HCT116 (cell line): ENCODE data around the gene LRFN4.

Experiments
- CTCF ChIP-seq, 3 experiments: fragments of 200-600 bp in 1 of 3; sonication (generic) in 1 of 3; IDR thresholded peaks in 2 of 3; conservative IDR thresholded peaks in 1 of 3; 2 replicates each; pipeline ENCODE4 v1.5.1; 2012 to 2017; ENCODE audit warnings: low read depth in 2 of 3, low read length in 2 of 3, antibody characterized with exemption in 1 of 3, borderline replicate concordance in 1 of 3, control low read depth in 1 of 3, mild to moderate bottlenecking in 1 of 3, mixed read lengths in 1 of 3, mixed run types in 1 of 3, moderate library complexity in 1 of 3; ENCODE audit not compliant: insufficient read depth in 1 of 3
- POLR2A ChIP-seq: IDR thresholded peaks from 2 replicates; pipeline ENCODE4 v1.7.0; 2011; ENCODE audit warnings: borderline replicate concordance; ENCODE audit not compliant: insufficient read depth, insufficient read length; ENCODE audit errors: extremely low read depth
- POLR2AphosphoS5 ChIP-seq: IDR thresholded peaks from 2 replicates; pipeline ENCODE4 v1.6.1; 2011; ENCODE audit warnings: mild to moderate bottlenecking, low read depth, low read length, moderate library complexity
- REST ChIP-seq: IDR thresholded peaks from 2 replicates; pipeline ENCODE4 v1.6.1; 2012; ENCODE audit warnings: low read depth
- SRF ChIP-seq: IDR thresholded peaks from 2 replicates; pipeline ENCODE4 v1.6.1; 2012; ENCODE audit warnings: low read depth
- TCF7L2 ChIP-seq: IDR thresholded peaks from 2 replicates; pipeline ENCODE4 v1.7.0; 2011; ENCODE audit warnings: borderline replicate concordance, inconsistent platforms; ENCODE audit not compliant: insufficient read depth, insufficient read length; ENCODE audit errors: extremely low read depth
- YY1 ChIP-seq: IDR thresholded peaks from 2 replicates; pipeline ENCODE4 v1.6.1; 2011; ENCODE audit warnings: low read length, low read depth, moderate library complexity, mild to moderate bottlenecking; ENCODE audit not compliant: insufficient replicate concordance; ENCODE audit errors: extremely low read depth

- TF ChIP-seq REST (no peak), POLR2A (no peak), POLR2AphosphoS5 (no peak), CTCF (IDR thresholded peaks at IDR 0.05 in 2 of 3, conservative IDR thresholded peaks at IDR 0.05 in 1 of 3; ENCODE audit: borderline replicate concordance in 1 of 3, insufficient read depth in 1 of 3, low read depth in 2 of 3, low read length in 2 of 3) (no peak), TCF7L2 (no peak), YY1 (no peak), SRF (no peak)
Measured at GRCh38 chr11:66904981-66905521, 48.2 kb downstream of the LRFN4 start.
